Loucy (cell line): ENCODE measurements around the gene SCFD2.

Experiments
- H2AFZ ChIP-seq: fragments of 200-600 bp; sonication (generic); 2 replicates; pipeline ENCODE4 v1.6.0; 2016; ENCODE audit warnings: antibody characterized with exemption, mild to moderate bottlenecking, low read length, moderate library complexity
- H3F3A ChIP-seq: fragments of 200-600 bp; 2 replicates; pipeline ENCODE4 v1.6.0; 2016; ENCODE audit warnings: antibody characterized with exemption, low read depth, mild to moderate bottlenecking
- H3K27me3 ChIP-seq: fragments of 200-600 bp; sonication (generic); 2 replicates; pipeline ENCODE4 v1.6.1; 2014; ENCODE audit warnings: low read length, mild to moderate bottlenecking; ENCODE audit not compliant: insufficient read depth, poor library complexity, severe bottlenecking
- H3K36me3 ChIP-seq: fragments of 200-600 bp; sonication (generic); 2 replicates; pipeline ENCODE4 v1.6.1; 2016; ENCODE audit warnings: low read length; ENCODE audit not compliant: insufficient read depth
- H3K4me1 ChIP-seq: fragments of 200-600 bp; sonication (generic); 2 replicates; pipeline ENCODE4 v1.5.1; 2014; ENCODE audit warnings: low read length, mild to moderate bottlenecking; ENCODE audit not compliant: insufficient read depth, poor library complexity, severe bottlenecking
- H3K4me2 ChIP-seq: fragments of 200-600 bp; sonication (generic); 2 replicates; pipeline ENCODE4 v1.6.0; 2014; ENCODE audit warnings: antibody characterized with exemption, low read length, low read depth, mild to moderate bottlenecking; ENCODE audit not compliant: poor library complexity, severe bottlenecking
- H3K4me3 ChIP-seq: fragments of 200-600 bp; sonication (generic); 2 replicates; pipeline ENCODE4 v1.5.1; 2014; ENCODE audit warnings: low read length, mild to moderate bottlenecking, mixed read lengths; ENCODE audit not compliant: poor library complexity, severe bottlenecking
- H3K79me2 ChIP-seq: fragments of 200-600 bp; sonication (generic); 2 replicates; pipeline ENCODE4 v1.6.1; 2014; ENCODE audit warnings: low read length; ENCODE audit not compliant: insufficient read depth
- H3K9ac ChIP-seq: fragments of 200-600 bp; sonication (generic); 2 replicates; pipeline ENCODE4 v1.6.0; 2014; ENCODE audit warnings: mild to moderate bottlenecking, low read depth, low read length, moderate library complexity; ENCODE audit not compliant: poor library complexity, severe bottlenecking
- H3K9me2 ChIP-seq: fragments of 200-600 bp; sonication (generic); replicated peaks from 2 replicates; pipeline ENCODE4 v1.6.1; 2016; ENCODE audit warnings: low read depth, low read length, mixed read lengths
- H3K9me3 ChIP-seq: fragments of 200-600 bp; sonication (generic); 2 replicates; pipeline ENCODE4 v1.6.1; 2014; ENCODE audit warnings: mild to moderate bottlenecking, antibody characterized with exemption, low read length, low read depth; ENCODE audit not compliant: insufficient read depth
- H4K20me1 ChIP-seq: fragments of 200-600 bp; sonication (generic); 2 replicates; pipeline ENCODE4 v1.6.0; 2014; ENCODE audit warnings: antibody characterized with exemption, low read length, mild to moderate bottlenecking; ENCODE audit not compliant: insufficient read depth, poor library complexity, severe bottlenecking
- EZH2phosphoT487 ChIP-seq: fragments of 200-600 bp; IDR thresholded peaks from 2 replicates; pipeline ENCODE4 v1.6.1; 2018; ENCODE audit warnings: antibody characterized with exemption, mild to moderate bottlenecking, moderate library complexity, borderline replicate concordance
- TF ChIP-seq, protein P1 (sequence below): fragments of 200-600 bp; sonication (generic); conservative IDR thresholded peaks from 2 replicates; pipeline ENCODE4 v1.5.1; 2014; ENCODE audit warnings: mild to moderate bottlenecking, antibody characterized with exemption, low read length

SCFD2 gene

DNA sequence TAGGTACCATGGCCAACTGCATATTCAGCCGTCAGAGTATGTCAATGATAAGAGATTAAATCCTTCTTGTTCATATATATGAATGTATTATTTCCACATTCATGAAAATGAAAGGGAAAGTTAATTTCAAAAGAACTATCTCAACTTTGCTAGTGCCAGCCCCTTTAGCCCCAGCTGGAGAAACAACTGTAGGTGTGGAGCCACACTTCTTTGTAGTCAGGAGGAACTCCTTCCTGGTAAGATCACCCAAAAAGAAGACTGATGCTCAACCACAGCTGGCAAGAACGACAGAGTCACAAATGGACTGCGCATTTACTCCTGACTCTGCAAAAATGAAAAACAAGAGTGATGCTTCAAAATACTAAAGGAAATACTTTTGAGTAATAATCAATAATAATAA, 367.4 kb downstream of the SCFD2 start:
- H3F3A ChIP-seq = no peaks in the 10 kb centered on the region
- no peak overlapping the region for H3K4me3 ChIP-seq
- H3K9ac ChIP-seq = no peak overlapping the region
- no peaks in the 10 kb centered on the region for H3K79me2 ChIP-seq
- H2AFZ ChIP-seq = no peak overlapping the region
- no peaks in the 10 kb centered on the region for H3K27me3 ChIP-seq
- H3K9me3 ChIP-seq = no peaks in the 10 kb centered on the region
- H3K36me3 ChIP-seq = no peaks in the 10 kb centered on the region
- peaks cover 12% of the 10 kb centered on the region for H3K4me1 ChIP-seq
- no peaks in the 10 kb centered on the region for H3K9me2 ChIP-seq
- TF ChIP-seq EZH2phosphoT487 = no peak
- TF ChIP-seq, protein P1, sequence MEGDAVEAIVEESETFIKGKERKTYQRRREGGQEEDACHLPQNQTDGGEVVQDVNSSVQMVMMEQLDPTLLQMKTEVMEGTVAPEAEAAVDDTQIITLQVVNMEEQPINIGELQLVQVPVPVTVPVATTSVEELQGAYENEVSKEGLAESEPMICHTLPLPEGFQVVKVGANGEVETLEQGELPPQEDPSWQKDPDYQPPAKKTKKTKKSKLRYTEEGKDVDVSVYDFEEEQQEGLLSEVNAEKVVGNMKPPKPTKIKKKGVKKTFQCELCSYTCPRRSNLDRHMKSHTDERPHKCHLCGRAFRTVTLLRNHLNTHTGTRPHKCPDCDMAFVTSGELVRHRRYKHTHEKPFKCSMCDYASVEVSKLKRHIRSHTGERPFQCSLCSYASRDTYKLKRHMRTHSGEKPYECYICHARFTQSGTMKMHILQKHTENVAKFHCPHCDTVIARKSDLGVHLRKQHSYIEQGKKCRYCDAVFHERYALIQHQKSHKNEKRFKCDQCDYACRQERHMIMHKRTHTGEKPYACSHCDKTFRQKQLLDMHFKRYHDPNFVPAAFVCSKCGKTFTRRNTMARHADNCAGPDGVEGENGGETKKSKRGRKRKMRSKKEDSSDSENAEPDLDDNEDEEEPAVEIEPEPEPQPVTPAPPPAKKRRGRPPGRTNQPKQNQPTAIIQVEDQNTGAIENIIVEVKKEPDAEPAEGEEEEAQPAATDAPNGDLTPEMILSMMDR = no peak
- H4K20me1 ChIP-seq = no peaks in the 10 kb centered on the region
- no peak overlapping the region for H3K4me2 ChIP-seq

DNA sequence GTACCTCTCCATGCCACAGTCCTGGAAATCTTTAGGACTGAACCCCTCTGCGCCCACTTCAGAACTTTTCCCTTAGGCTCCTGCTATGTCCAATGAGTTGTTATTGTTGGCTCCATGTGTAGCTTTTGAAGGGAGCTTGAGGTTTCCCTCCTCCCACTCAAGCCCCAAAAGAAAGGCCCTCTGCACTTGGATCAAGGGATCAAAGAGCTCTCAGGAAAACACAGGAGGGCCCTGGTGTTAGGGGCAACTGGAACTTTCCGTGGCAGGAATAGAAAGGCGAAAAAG, 368.8 kb downstream of the SCFD2 start:
- no peak overlapping the region for H3K9ac ChIP-seq
- no peaks in the 10 kb centered on the region for H3K27me3 ChIP-seq
- no peak overlapping the region for H3K4me2 ChIP-seq
- H2AFZ ChIP-seq = no peak overlapping the region
- H3K36me3 ChIP-seq = no peaks in the 10 kb centered on the region
- H3F3A ChIP-seq = no peaks in the 10 kb centered on the region
- H4K20me1 ChIP-seq = no peaks in the 10 kb centered on the region
- TF ChIP-seq EZH2phosphoT487 = no peak
- no peaks in the 10 kb centered on the region for H3K9me3 ChIP-seq
- H3K79me2 ChIP-seq = no peaks in the 10 kb centered on the region
- no peak overlapping the region for H3K4me3 ChIP-seq
- H3K9me2 ChIP-seq = no peaks in the 10 kb centered on the region
- H3K4me1 ChIP-seq = peaks cover 9% of the 10 kb centered on the region

DNA sequence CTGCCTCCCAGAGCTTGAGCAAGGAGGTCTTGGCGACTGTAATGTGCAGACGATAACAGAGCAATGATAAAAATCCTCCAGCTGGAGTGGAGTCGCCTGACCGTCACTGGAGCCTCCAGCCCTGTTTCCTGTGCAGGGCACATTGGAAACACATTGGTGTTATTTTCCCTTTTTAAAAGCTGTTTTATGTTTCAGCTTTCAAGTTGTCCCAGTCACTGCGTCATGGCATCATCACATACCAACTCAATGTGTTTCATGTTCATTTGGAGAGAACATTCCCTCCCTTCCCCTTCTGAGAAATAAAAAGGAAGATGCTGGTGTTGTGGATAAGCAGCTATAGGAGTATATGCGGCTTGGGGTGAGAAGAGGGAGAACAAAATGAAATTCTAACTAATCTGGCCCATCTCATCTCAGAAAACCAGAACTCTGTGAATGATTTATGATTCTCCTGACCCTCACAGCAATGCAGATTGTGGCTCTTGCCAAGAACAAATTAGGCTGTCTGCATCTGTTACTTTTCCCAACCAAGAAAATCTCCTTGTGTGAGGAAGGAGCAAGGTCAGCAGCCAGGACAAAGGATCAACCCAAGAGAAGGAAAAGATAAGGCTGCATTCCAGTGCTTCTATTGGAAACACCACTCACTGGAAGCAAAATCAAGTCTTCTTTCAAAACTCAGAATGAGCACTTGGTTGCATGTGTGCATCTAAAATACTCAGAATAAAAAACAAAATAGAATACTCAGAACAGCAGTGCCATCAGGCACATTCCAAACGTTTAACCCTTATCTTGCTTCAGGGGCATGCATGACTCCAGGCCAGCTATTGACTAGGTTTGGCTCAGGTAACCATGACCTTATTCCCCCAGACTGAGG, 369.4 kb downstream of the SCFD2 start:
- no peaks in the 10 kb centered on the region for H3K79me2 ChIP-seq
- no peaks in the 10 kb centered on the region for H3K9me3 ChIP-seq
- peaks cover 9% of the 10 kb centered on the region for H3K4me1 ChIP-seq
- no peak overlapping the region for H3K4me2 ChIP-seq
- no peak overlapping the region for H3K4me3 ChIP-seq
- TF ChIP-seq, protein P1 = no peak
- TF ChIP-seq EZH2phosphoT487 = no peak
- H3K9me2 ChIP-seq = no peaks in the 10 kb centered on the region
- no peak overlapping the region for H3K9ac ChIP-seq
- no peaks in the 10 kb centered on the region for H4K20me1 ChIP-seq
- H2AFZ ChIP-seq = no peak overlapping the region
- no peaks in the 10 kb centered on the region for H3K27me3 ChIP-seq
- no peaks in the 10 kb centered on the region for H3K36me3 ChIP-seq
- H3F3A ChIP-seq = no peaks in the 10 kb centered on the region
